ENCODE measurements around the gene CHIA. TPM values are rescaled to one million over a fixed set of nuclear protein-coding genes. Genes with fewer than 3 reads are reported as not detected.

The CHIA gene
- total and polyA plus RNA-seq, 4 donors: 0.06 TPM; not detected in 3

DNA sequence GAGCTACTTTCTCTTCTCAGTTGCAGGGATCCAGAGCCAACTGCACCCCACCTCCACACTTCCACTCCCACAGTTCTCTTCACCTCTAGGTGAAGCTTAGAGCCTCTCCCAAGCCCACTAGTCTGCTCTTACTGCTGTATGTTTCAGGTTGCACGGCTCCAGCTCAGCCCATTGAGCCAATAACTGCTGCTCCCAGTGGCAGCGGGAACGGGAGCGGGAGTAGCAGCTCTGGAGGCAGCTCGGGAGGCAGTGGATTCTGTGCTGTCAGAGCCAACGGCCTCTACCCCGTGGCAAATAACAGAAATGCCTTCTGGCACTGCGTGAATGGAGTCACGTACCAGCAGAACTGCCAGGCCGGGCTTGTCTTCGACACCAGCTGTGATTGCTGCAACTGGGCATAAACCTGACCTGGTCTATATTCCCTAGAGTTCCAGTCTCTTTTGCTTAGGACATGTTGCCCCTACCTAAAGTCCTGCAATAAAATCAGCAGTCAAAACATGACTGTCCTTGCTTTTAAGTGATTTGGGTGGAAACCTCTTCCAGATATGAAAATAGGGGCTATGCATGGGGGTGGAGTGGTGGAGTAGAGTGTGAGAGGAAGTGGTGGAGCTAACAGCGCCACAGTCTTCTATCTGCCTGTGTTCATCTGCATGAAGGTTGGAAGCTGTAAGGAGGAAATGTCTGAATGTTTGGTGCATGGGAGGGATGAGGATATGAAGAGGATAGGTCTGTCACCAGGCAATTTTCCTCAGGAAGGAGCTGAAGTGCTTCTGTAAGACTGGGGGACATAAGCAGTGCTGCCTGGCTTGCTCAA is 29.6 kb downstream of the CHIA start:
- WGBS: 84% methylated on average over 12 of the region's 12 CpGs
- TF ChIP-seq EGR1 (IDR thresholded peaks at IDR 0.05; ENCODE audit: low read depth in 2 of 2) (no peak), HNF4G (IDR thresholded peaks at IDR 0.05) (no peak), HNF4A (conservative IDR thresholded peaks at IDR 0.05) (no peak), RXRA (IDR thresholded peaks at IDR 0.05) (no peak), NR2F2 (IDR thresholded peaks at IDR 0.05) (no peak), RAD21 (IDR thresholded peaks at IDR 0.05) (no peak), GABPA (IDR thresholded peaks at IDR 0.05 in 1 of 2, conservative IDR thresholded peaks at IDR 0.05 in 1 of 2) (no peak), FOXA2 (IDR thresholded peaks at IDR 0.05) (no peak), YY1 (IDR thresholded peaks at IDR 0.05) (no peak)
- TF ChIP-seq, protein P1, sequence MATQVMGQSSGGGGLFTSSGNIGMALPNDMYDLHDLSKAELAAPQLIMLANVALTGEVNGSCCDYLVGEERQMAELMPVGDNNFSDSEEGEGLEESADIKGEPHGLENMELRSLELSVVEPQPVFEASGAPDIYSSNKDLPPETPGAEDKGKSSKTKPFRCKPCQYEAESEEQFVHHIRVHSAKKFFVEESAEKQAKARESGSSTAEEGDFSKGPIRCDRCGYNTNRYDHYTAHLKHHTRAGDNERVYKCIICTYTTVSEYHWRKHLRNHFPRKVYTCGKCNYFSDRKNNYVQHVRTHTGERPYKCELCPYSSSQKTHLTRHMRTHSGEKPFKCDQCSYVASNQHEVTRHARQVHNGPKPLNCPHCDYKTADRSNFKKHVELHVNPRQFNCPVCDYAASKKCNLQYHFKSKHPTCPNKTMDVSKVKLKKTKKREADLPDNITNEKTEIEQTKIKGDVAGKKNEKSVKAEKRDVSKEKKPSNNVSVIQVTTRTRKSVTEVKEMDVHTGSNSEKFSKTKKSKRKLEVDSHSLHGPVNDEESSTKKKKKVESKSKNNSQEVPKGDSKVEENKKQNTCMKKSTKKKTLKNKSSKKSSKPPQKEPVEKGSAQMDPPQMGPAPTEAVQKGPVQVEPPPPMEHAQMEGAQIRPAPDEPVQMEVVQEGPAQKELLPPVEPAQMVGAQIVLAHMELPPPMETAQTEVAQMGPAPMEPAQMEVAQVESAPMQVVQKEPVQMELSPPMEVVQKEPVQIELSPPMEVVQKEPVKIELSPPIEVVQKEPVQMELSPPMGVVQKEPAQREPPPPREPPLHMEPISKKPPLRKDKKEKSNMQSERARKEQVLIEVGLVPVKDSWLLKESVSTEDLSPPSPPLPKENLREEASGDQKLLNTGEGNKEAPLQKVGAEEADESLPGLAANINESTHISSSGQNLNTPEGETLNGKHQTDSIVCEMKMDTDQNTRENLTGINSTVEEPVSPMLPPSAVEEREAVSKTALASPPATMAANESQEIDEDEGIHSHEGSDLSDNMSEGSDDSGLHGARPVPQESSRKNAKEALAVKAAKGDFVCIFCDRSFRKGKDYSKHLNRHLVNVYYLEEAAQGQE (IDR thresholded peaks at IDR 0.05): no peak
- TF ChIP-seq, protein P2, sequence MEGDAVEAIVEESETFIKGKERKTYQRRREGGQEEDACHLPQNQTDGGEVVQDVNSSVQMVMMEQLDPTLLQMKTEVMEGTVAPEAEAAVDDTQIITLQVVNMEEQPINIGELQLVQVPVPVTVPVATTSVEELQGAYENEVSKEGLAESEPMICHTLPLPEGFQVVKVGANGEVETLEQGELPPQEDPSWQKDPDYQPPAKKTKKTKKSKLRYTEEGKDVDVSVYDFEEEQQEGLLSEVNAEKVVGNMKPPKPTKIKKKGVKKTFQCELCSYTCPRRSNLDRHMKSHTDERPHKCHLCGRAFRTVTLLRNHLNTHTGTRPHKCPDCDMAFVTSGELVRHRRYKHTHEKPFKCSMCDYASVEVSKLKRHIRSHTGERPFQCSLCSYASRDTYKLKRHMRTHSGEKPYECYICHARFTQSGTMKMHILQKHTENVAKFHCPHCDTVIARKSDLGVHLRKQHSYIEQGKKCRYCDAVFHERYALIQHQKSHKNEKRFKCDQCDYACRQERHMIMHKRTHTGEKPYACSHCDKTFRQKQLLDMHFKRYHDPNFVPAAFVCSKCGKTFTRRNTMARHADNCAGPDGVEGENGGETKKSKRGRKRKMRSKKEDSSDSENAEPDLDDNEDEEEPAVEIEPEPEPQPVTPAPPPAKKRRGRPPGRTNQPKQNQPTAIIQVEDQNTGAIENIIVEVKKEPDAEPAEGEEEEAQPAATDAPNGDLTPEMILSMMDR (IDR thresholded peaks at IDR 0.05; ENCODE audit: low read depth, low read length, missing input control): no peak
- TF ChIP-seq, protein P3, sequence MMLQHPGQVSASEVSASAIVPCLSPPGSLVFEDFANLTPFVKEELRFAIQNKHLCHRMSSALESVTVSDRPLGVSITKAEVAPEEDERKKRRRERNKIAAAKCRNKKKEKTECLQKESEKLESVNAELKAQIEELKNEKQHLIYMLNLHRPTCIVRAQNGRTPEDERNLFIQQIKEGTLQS (IDR thresholded peaks at IDR 0.05): no peak
- TF ChIP-seq, protein P4, sequence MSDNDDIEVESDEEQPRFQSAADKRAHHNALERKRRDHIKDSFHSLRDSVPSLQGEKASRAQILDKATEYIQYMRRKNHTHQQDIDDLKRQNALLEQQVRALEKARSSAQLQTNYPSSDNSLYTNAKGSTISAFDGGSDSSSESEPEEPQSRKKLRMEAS (IDR thresholded peaks at IDR 0.05): no peak
- TF ChIP-seq, protein P5, sequence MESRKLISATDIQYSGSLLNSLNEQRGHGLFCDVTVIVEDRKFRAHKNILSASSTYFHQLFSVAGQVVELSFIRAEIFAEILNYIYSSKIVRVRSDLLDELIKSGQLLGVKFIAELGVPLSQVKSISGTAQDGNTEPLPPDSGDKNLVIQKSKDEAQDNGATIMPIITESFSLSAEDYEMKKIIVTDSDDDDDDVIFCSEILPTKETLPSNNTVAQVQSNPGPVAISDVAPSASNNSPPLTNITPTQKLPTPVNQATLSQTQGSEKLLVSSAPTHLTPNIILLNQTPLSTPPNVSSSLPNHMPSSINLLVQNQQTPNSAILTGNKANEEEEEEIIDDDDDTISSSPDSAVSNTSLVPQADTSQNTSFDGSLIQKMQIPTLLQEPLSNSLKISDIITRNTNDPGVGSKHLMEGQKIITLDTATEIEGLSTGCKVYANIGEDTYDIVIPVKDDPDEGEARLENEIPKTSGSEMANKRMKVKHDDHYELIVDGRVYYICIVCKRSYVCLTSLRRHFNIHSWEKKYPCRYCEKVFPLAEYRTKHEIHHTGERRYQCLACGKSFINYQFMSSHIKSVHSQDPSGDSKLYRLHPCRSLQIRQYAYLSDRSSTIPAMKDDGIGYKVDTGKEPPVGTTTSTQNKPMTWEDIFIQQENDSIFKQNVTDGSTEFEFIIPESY (IDR thresholded peaks at IDR 0.05): no peak
- H3K36me3 ChIP-seq (ENCODE audit: control insufficient read depth in 4 of 4, insufficient read depth in 3 of 4, low read depth in 1 of 4, low read length in 3 of 4): no peaks in the 10 kb centered on the region

More for the DNA sequence above, 29.6 kb downstream of the CHIA start:
- Histone ChIP-seq H3K9me3 (ENCODE audit: control insufficient read depth in 4 of 4, low read length in 3 of 4) (no peaks in the 10 kb centered on the region), H3K9ac (ENCODE audit: low read depth in 1 of 2, low read length in 2 of 2) (no peak overlapping the region), H3K27ac (ENCODE audit: low read depth in 1 of 2, low read length in 2 of 2) (no peak overlapping the region), H3K27me3 (ENCODE audit: control insufficient read depth in 4 of 4, insufficient read depth in 4 of 4, low read length in 3 of 4) (no peaks in the 10 kb centered on the region), H3K4me1 (ENCODE audit: control insufficient read depth in 4 of 4, insufficient read depth in 4 of 4, low read length in 3 of 4) (no peaks in the 10 kb centered on the region), H3K4me3 (ENCODE audit: low read depth in 1 of 3, low read length in 3 of 3) (no peak overlapping the region)
- no peak for DNase-seq (ENCODE audit: low spot score)

Data from liver (tissue), 9 donors.